ENCODE data around the gene SUSD6. TPM values are rescaled to one million over a fixed set of nuclear protein-coding genes. Genes with fewer than 3 reads are reported as not detected.

SUSD6 gene
- total RNA-seq, 1 experiment from 2014 or later: 24.1 TPM

GRCh38 chr14:69676723-69677122 is 65.3 kb downstream of the SUSD6 start:
- Histone ChIP-seq H3K9me3 (ENCODE audit: insufficient read depth, low read depth) (no peaks in the 10 kb centered on the region), H3K4me1 (replicated peaks; ENCODE audit: insufficient read depth) (no peaks in the 10 kb centered on the region), H3K9me2 (ENCODE audit: insufficient read depth) (no peaks in the 10 kb centered on the region), H3F3A (ENCODE audit: insufficient read depth, low read depth) (no peaks in the 10 kb centered on the region), H3K4me2 (no peak overlapping the region), H3K36me3 (ENCODE audit: low read depth) (no peaks in the 10 kb centered on the region), H3K27me3 (ENCODE audit: insufficient read depth, low read depth) (no peaks in the 10 kb centered on the region), H4K20me1 (ENCODE audit: insufficient read depth) (no peaks in the 10 kb centered on the region), H3K4me3 (no peak overlapping the region), H2AFZ (no peak overlapping the region), H3K79me2 (ENCODE audit: low read depth) (no peaks in the 10 kb centered on the region), H3K27ac (no peak overlapping the region)
- BruUV-seq (replicated peaks): no TSS peak
- no peak for DNase-seq
- no peak for TF ChIP-seq EZH2 (IDR thresholded peaks at IDR 0.05; ENCODE audit: low read depth)
- no peak for TF ChIP-seq CTCF (conservative IDR thresholded peaks at IDR 0.05)
- intact Hi-C loops (cut with micrococcal nuclease; ENCODE audit: unreplicated experiment): no loop called here
- POLR2A ChIA-PET (ENCODE audit: unreplicated experiment): no interaction called here
- CTCF ChIA-PET: no interaction called here

- ChIA-PET POLR2A (ENCODE audit: unreplicated experiment) (no interaction called here), CTCF (no interaction called here)
- H3K27ac ChIP-seq: no peak overlapping the region
- H3K9me3 ChIP-seq (ENCODE audit: insufficient read depth, low read depth): no peaks in the 10 kb centered on the region
- no peak overlapping the region for H3K4me3 ChIP-seq
- no peaks in the 10 kb centered on the region for H3F3A ChIP-seq (ENCODE audit: insufficient read depth, low read depth)
- no peak for DNase-seq
- TF ChIP-seq EZH2 (IDR thresholded peaks at IDR 0.05; ENCODE audit: low read depth) (no peak), CTCF (conservative IDR thresholded peaks at IDR 0.05) (no peak)
- no peaks in the 10 kb centered on the region for H3K79me2 ChIP-seq (ENCODE audit: low read depth)
- no TSS peak for BruUV-seq (replicated peaks)
- no peaks in the 10 kb centered on the region for H3K27me3 ChIP-seq (ENCODE audit: insufficient read depth, low read depth)
- no peaks in the 10 kb centered on the region for H4K20me1 ChIP-seq (ENCODE audit: insufficient read depth)
- no peak overlapping the region for H3K4me2 ChIP-seq
- H3K4me1 ChIP-seq (replicated peaks; ENCODE audit: insufficient read depth): no peaks in the 10 kb centered on the region
- no peaks in the 10 kb centered on the region for H3K9me2 ChIP-seq (ENCODE audit: insufficient read depth)
- no peak overlapping the region for H2AFZ ChIP-seq
- intact Hi-C loops (cut with micrococcal nuclease; ENCODE audit: unreplicated experiment): no loop called here
- H3K36me3 ChIP-seq (ENCODE audit: low read depth): no peaks in the 10 kb centered on the region
These were observed 68.9 kb downstream of the SUSD6 start for GRCh38 chr14:69680297-69680696.

- H3K27me3 ChIP-seq (ENCODE audit: insufficient read depth, low read depth): no peaks in the 10 kb centered on the region
- H3K27ac ChIP-seq: no peak overlapping the region
- no peak overlapping the region for H3K4me2 ChIP-seq
- H3F3A ChIP-seq (ENCODE audit: insufficient read depth, low read depth): no peaks in the 10 kb centered on the region
- H3K9me2 ChIP-seq (ENCODE audit: insufficient read depth): no peaks in the 10 kb centered on the region
- ChIA-PET POLR2A (ENCODE audit: unreplicated experiment) (no interaction called here), CTCF (no interaction called here)
- DNase-seq: no peak
- no peaks in the 10 kb centered on the region for H3K79me2 ChIP-seq (ENCODE audit: low read depth)
- intact Hi-C loops (cut with micrococcal nuclease; ENCODE audit: unreplicated experiment): no loop called here
- H4K20me1 ChIP-seq (ENCODE audit: insufficient read depth): no peaks in the 10 kb centered on the region
- BruUV-seq (replicated peaks): no TSS peak
- TF ChIP-seq CTCF (conservative IDR thresholded peaks at IDR 0.05) (no peak), EZH2 (IDR thresholded peaks at IDR 0.05; ENCODE audit: low read depth) (no peak)
- H3K4me3 ChIP-seq: no peak overlapping the region
- no peak overlapping the region for H2AFZ ChIP-seq
- no peaks in the 10 kb centered on the region for H3K9me3 ChIP-seq (ENCODE audit: insufficient read depth, low read depth)
- H3K4me1 ChIP-seq (replicated peaks; ENCODE audit: insufficient read depth): no peaks in the 10 kb centered on the region
- H3K36me3 ChIP-seq (ENCODE audit: low read depth): no peaks in the 10 kb centered on the region
These were observed 70.7 kb downstream of the SUSD6 start for GRCh38 chr14:69682136-69682535.

Measured in PC-9 (cell line).